GM12873 (cell line): ENCODE measurements around the gene FBXO11.

ENCODE experiments used
- CTCF ChIP-seq: IDR thresholded peaks from 2 replicates; pipeline ENCODE4 v1.5.1; 2012; ENCODE audit warnings: low read depth, mild to moderate bottlenecking, moderate library complexity, low read length, control low read depth; ENCODE audit not compliant: insufficient read depth; ENCODE audit errors: missing control alignments

Gene FBXO11

GRCh38 chr2:47870641-47871540 is 35.4 kb downstream of the FBXO11 start:
- TF ChIP-seq CTCF: no peak

GRCh38 chr2:47869859-47870595 is 36.3 kb downstream of the FBXO11 start:
- no peak for TF ChIP-seq CTCF

- no peak for TF ChIP-seq CTCF
Measured at GRCh38 chr2:47868611-47869352, 37.5 kb downstream of the FBXO11 start.

GRCh38 chr2:47867205-47867604 is 39.1 kb downstream of the FBXO11 start:
- TF ChIP-seq CTCF: no peak

GRCh38 chr2:47864566-47864965 is 41.7 kb downstream of the FBXO11 start:
- no peak for TF ChIP-seq CTCF

GRCh38 chr2:47862949-47863348 is 43.3 kb downstream of the FBXO11 start:
- no peak for TF ChIP-seq CTCF

GRCh38 chr2:47850198-47850597 is 56.1 kb downstream of the FBXO11 start:
- TF ChIP-seq CTCF: no peak
